CD4-positive, alpha-beta memory T cell (primary cell): ENCODE measurements around the gene WFIKKN1. TPM values are rescaled to one million over a fixed set of nuclear protein-coding genes. Genes with fewer than 3 reads are reported as not detected.

Experiments
- CTCF ChIA-PET: fragments of 350-600 bp; sonication (Branson Sonifier 250); formaldehyde crosslinking; loops from one replicate; lab custom pipeline; 2021; ENCODE audit warnings: inconsistent platforms; ENCODE audit not compliant: partially characterized antibody; lab: Charles Lee
- POLR2A ChIA-PET: fragments of 350-600 bp; sonication (Branson Sonifier 250); formaldehyde crosslinking; loops from one replicate; lab custom pipeline; 2021; ENCODE audit not compliant: partially characterized antibody; lab: Charles Lee
- DNase-seq, 5 donors: peaks; one replicate each; pipeline versions ENCODE4 v3.0.0 to v3.0.0-alpha.2; 2020 to 2022; ENCODE audit warnings: mixed read lengths in 1 of 5
- H3K27ac ChIP-seq: one replicate; pipeline ENCODE4 v1.7.0; 2013; ENCODE audit warnings: low read depth, low read length
- H3K27me3 ChIP-seq: 2 replicates; pipeline ENCODE4 v1.7.0; 2013; ENCODE audit warnings: mild to moderate bottlenecking, low read length, moderate library complexity; ENCODE audit not compliant: insufficient read depth
- H3K36me3 ChIP-seq: 2 replicates; pipeline ENCODE4 v1.7.0; 2013; ENCODE audit warnings: mild to moderate bottlenecking, low read length, moderate library complexity; ENCODE audit not compliant: insufficient read depth
- H3K4me1 ChIP-seq: 2 replicates; pipeline ENCODE4 v1.7.0; 2013; ENCODE audit warnings: mild to moderate bottlenecking, low read length, moderate library complexity; ENCODE audit not compliant: insufficient read depth
- H3K4me3 ChIP-seq, 2 donors: one replicate each; pipeline ENCODE4 v1.7.0; 2013; ENCODE audit warnings: low read length in 2 of 2, mild to moderate bottlenecking in 1 of 2
- H3K9me3 ChIP-seq, 2 donors: one replicate each; pipeline ENCODE4 v1.7.0; 2013; ENCODE audit warnings: low read length in 2 of 2, control low read depth in 1 of 2; ENCODE audit not compliant: control insufficient read depth in 1 of 2
- H3K27ac Mint-ChIP-seq, 7 donors: one replicate each; pipeline ENCODE4 v1.8.0; 2020 to 2021; ENCODE audit warnings: mixed read lengths in 7 of 7, mild to moderate bottlenecking in 6 of 7, inconsistent platforms in 3 of 7, moderate library complexity in 3 of 7
- H3K27me3 Mint-ChIP-seq, 2 donors: one replicate each; pipeline ENCODE4 v1.8.0; 2020 to 2021; ENCODE audit warnings: mixed read lengths in 2 of 2
- H3K36me3 Mint-ChIP-seq, 2 donors: one replicate each; pipeline ENCODE4 v1.8.0; 2020 to 2021; ENCODE audit warnings: mixed read lengths in 2 of 2, inconsistent platforms in 1 of 2, mild to moderate bottlenecking in 1 of 2
- H3K4me1 Mint-ChIP-seq, 4 donors: one replicate each; pipeline ENCODE4 v1.8.0; 2020 to 2021; ENCODE audit warnings: mixed read lengths in 4 of 4, mild to moderate bottlenecking in 1 of 4
- H3K4me3 Mint-ChIP-seq, 8 donors: one replicate each; pipeline ENCODE4 v1.8.0; 2020 to 2021; ENCODE audit warnings: mixed read lengths in 8 of 8, mild to moderate bottlenecking in 7 of 8, moderate library complexity in 6 of 8, inconsistent platforms in 3 of 8
- H3K9me3 Mint-ChIP-seq, 8 donors: one replicate each; pipeline ENCODE4 v1.8.0; 2020 to 2021; ENCODE audit warnings: mixed read lengths in 8 of 8, mild to moderate bottlenecking in 5 of 8, inconsistent platforms in 3 of 8, moderate library complexity in 1 of 8
- intact Hi-C: fragments of 100-400 bp; cut with micrococcal nuclease; formaldehyde crosslinking; loops from one replicate; pipeline ENCODE4 v1.15.1; 2023
- polyA plus RNA-seq, 2 donors: library from polyadenylated mRNA; unstranded; fragments of 300-500 nt; fragmentation: Illumina TruSeq; gene quantifications; one replicate each; pipeline ENCODE4 v1.2.3, GENCODE V29; 2021
- total RNA-seq, 2 experiments: library from RNA; stranded (reverse); gene quantifications; one replicate each; pipeline ENCODE4 v1.2.3, GENCODE V29; 2021

WFIKKN1 gene
- total and polyA plus RNA-seq, 4 experiments from 2014 or later: 0.09 to 0.86 (median 0.67) TPM; not detected in 1

DNA sequence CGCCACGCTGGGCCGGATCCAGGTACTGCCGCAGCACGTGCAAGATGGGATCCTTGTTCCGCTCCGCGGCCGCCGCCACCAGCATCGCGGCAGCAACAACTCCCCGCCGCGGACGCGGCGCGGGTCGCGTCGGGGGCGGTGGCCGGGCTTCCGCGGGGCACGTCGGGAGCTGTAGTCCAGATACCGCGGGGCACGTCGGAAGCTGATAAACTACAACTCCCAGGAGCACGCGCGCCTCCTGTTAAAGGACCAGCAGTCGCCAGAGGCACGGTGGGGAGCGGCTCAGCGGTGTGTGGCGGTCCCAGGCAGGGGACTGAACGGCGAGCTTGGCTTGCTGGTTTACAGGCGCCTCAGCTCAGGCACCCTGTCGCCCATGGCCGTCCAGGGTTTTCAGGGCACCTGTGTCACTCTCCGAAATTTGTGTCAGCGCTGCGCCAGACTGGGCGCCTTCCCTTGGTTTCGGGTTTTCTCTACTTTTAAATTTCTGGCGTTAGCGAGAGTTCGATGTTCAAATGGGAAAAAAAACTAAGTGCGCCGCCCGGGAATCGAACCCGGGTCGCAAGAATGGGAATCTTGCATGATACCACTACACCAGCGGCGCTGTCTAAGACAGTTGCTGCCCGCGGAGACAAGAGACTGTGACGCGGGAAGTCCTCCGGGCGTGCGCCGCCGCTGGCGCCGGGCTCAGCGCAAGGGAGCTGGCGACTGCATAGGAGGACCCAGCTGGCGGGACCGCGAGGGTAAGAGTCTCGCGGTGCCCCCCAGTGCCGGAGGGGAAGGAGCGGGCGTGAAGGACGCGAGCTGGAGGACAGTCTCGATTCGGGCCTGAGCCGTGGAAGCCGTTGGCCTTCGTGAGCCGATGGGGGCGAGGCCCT lies 5.7 kb downstream of the WFIKKN1 start, which contains the start of gene METTL26:
Gene METTL26 (minus strand): TSS at position 100 of the 875 bp plus-strand sequence. CDS start 15 bp downstream, at position 85.
- Histone ChIP-seq H3K36me3 (no peaks in the 10 kb centered on the region), H3K4me1 (peaks cover 21% of the 10 kb centered on the region), H3K9me3 (no peaks in the 10 kb centered on the region), H3K27ac (peak within 1 kb of the TSS; percentile 76), H3K4me3 (peak within 1 kb of the TSS; percentile 81 to 86), H3K27me3 (no peaks in the 10 kb centered on the region)
- intact Hi-C loops: loop anchor here (1.0 to 5.0 kb wide), 6 partner anchors 13 to 1336 kb away; partner anchors contain the start of genes RHOT2, TBL3 and WDR90
- peak; percentile 92 to 95 (median 93) for DNase-seq
- H3K27ac Mint-ChIP-seq: peak within 1 kb of the TSS; percentile 94 to 100 (median 99)
- peaks cover 0 to 7% of the 10 kb centered on the region in 2 donors for H3K36me3 Mint-ChIP-seq
- H3K27me3 Mint-ChIP-seq: peaks cover 0 to 3% of the 10 kb centered on the region in 2 donors
- peaks cover 0 to 10% (median 5%) of the 10 kb centered on the region in 4 donors for H3K4me1 Mint-ChIP-seq
- peak within 1 kb of the TSS; percentile 95 to 100 (median 98) for H3K4me3 Mint-ChIP-seq
- ChIA-PET POLR2A (interaction anchor here (0.6 to 3.5 kb wide), 29 partner anchors 10 to 1632 kb away, joined by 3 to 23 read pairs (median 5); partner anchors contain the start of genes CAPN15, CHTF18, JMJD8 and NHLRC4), CTCF (interaction anchor here (0.6 to 1.6 kb wide), 3 partner anchors 12 to 13 kb away, joined by 3 to 8 read pairs (median 3); no protein-coding TSS in a partner anchor)
- H3K9me3 Mint-ChIP-seq: peaks cover 0 to 7% (median 0%) of the 10 kb centered on the region in 8 donors

DNA sequence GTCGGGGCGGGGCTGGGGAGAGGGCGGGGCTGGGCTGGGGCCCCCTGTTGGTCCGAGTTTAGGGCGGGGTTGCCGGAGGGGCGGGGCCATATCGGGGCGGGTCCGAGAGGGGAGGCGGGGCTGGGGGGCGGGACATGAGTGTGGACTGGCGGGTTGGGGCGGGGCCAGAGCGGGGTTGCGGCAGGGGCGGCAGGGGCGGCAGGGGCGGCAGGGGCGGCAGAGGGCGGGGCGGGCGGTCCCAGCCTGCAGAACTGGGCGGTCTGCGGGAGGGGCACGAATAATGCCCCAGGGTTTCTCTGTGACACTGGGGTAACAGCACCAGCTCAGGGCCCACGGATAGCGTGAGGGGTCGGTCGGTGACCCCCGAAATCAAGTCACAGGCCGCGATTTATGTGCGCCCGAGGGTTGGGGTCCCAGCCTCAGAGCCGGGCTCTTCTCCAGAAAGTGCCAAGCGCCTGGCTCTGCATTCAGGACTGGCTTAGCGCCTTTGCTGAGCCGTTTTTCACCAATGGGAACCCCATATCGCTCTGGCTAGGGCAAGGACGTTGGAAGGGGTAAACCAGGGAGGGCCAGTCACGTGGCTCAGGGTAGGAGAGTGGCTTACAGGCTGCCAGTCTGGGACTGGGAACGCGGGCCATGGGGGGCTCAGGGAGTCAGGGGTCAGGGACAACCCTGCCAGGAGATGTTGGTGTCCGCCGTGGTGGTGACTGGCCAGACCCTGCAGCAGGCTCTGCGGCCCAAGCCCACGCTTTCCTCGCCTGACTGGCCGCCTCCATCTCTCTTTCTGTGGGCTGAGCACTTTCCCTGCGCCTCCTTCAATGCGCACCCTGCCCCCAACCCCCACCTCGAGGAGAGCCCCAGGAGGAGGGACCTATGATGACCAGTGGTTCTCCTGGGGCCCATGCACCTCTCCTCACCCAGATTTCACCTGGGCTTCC lies 6.6 kb downstream of the WFIKKN1 start:
- intact Hi-C loops: loop anchor here (2.0 to 5.0 kb wide), 2 partner anchors 41 to 1335 kb away; partner anchors contain the start of gene TBL3
- H3K9me3 Mint-ChIP-seq: peaks cover 0 to 7% (median 0%) of the 10 kb centered on the region in 8 donors
- peaks cover 0 to 10% (median 5%) of the 10 kb centered on the region in 4 donors for H3K4me1 Mint-ChIP-seq
- peak overlapping the region; percentile 95 to 100 (median 98) for H3K4me3 Mint-ChIP-seq
- Histone ChIP-seq H3K9me3 (no peaks in the 10 kb centered on the region), H3K27ac (peak overlapping the region; percentile 76), H3K4me1 (peaks cover 23% of the 10 kb centered on the region), H3K36me3 (no peaks in the 10 kb centered on the region), H3K27me3 (no peaks in the 10 kb centered on the region), H3K4me3 (peak overlapping the region; percentile 81 to 86)
- POLR2A ChIA-PET: interaction anchor here (0.7 to 3.5 kb wide), 23 partner anchors 9 to 1631 kb away, joined by 3 to 23 read pairs (median 7); partner anchors contain the start of genes CAPN15, CHTF18, JMJD8 and NHLRC4
- CTCF ChIA-PET: interaction anchor here (0.8 to 1.6 kb wide), 2 partner anchors 11 to 12 kb away, joined by 3 to 8 read pairs; no protein-coding TSS in a partner anchor
- H3K27me3 Mint-ChIP-seq: peaks cover 0 to 3% of the 10 kb centered on the region in 2 donors
- H3K36me3 Mint-ChIP-seq: peaks cover 0 to 7% of the 10 kb centered on the region in 2 donors
- H3K27ac Mint-ChIP-seq: peak overlapping the region; percentile 94 to 100 (median 99)
- peak in 1 of 5 donors; percentile 88 for DNase-seq

DNA sequence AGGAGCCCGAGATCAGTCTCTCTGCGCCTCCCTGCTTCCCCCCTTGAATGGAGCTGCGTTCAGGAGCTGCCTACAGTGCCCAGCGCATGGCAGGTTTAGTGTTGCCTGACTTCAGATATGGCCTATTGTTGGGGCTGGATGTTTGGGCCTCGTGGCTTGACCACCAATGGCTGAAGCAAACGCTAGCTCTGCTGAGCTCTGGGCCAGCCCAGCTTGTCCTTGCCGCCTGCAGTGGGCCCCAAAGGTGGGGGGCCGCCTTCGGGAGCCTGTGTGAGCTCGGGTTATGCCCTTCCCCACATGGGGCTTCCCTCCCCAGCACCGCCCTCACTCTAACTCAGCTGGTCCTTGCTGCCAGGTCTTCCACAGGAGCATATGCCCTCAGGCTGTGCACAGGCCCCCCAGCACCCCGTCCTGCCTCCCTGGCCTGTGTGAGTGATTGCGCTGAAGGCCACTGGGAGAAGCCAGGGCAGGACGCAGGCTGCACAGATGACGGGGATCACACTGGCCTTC lies 7.3 kb downstream of the WFIKKN1 start:
- H3K9me3 Mint-ChIP-seq: peaks cover 0 to 7% (median 0%) of the 10 kb centered on the region in 8 donors
- intact Hi-C loops: loop anchor here (5.0 kb wide), 1 partner anchor 1334 kb away; the partner anchor contains the start of gene TBL3

DNA sequence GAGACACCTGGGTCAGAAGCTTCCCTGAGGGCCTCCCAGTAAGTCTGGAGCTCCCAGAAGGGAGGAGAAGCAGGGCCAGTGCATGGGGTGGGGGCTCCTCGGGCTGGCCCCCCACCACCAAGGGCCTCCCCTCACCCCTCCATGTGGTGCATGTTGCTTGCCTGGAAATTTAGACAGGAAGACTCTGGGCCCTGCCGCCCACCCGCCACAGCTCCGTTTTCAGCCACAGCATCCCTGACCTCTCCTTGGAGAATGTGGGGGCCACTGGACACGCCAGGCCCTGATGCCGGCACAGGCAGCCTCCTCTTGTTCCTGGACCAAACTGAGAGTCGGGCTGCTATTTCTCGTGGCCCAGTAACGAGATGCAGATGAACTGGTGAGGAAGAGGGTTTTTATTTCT lies 8.1 kb downstream of the WFIKKN1 start:
- Mint-ChIP-seq H3K4me3 (peak overlapping the region in 2 of 8 donors; percentile 10 to 17), H3K36me3 (peaks cover 0 to 7% of the 10 kb centered on the region in 2 donors)
- POLR2A ChIA-PET: interaction anchor here (1.1 to 3.5 kb wide), 2 partner anchors 9 to 41 kb away, joined by 3 to 14 read pairs; partner anchors contain the start of gene STUB1

More for the DNA sequence above, 7.3 kb downstream of the WFIKKN1 start:
- H3K27ac ChIP-seq: no peak overlapping the region
- peaks cover 30% of the 10 kb centered on the region for H3K4me1 ChIP-seq
- DNase-seq: no peak
- H3K9me3 ChIP-seq: no peaks in the 10 kb centered on the region
- Mint-ChIP-seq H3K4me3 (peak overlapping the region in 3 of 8 donors; percentile 12 to 36 (median 22)), H3K4me1 (peaks cover 0 to 14% (median 5%) of the 10 kb centered on the region in 4 donors), H3K27me3 (peaks cover 0 to 3% of the 10 kb centered on the region in 2 donors), H3K36me3 (peaks cover 0 to 7% of the 10 kb centered on the region in 2 donors), H3K27ac (peak overlapping the region in 2 of 7 donors; percentile 70 to 100)
- no peaks in the 10 kb centered on the region for H3K36me3 ChIP-seq
- ChIA-PET CTCF (interaction anchor here (0.5 kb wide), 1 partner anchor 501 kb away, joined by 4 read pairs; no protein-coding TSS in a partner anchor), POLR2A (interaction anchor here (0.7 to 3.5 kb wide), 4 partner anchors 9 to 56 kb away, joined by 3 to 20 read pairs (median 8); partner anchors contain the start of gene STUB1)
- H3K4me3 ChIP-seq: no peak overlapping the region
- H3K27me3 ChIP-seq: no peaks in the 10 kb centered on the region

DNA sequence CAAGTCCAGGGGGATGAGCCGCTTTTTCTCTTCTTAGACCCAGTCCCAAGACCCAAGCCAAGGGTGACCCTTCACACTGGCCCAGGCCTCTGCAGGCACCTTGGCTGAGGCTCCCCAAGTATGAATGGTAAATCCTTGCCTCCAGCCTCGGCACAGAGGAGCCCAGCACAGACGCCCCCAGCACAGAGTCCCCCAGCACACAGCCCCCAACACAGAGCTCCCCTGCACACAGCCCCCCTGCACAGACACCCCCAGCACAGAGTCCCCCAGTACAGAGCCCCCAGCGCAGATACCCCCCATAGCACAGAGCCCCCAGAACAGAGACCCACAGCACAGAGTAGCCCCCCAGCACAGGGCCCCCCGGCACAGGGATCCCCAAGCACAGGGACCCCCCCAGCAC lies 9.8 kb downstream of the WFIKKN1 start:
- peaks cover 0 to 7% (median 0%) of the 10 kb centered on the region in 8 donors for H3K9me3 Mint-ChIP-seq
- H3K27ac Mint-ChIP-seq: peak overlapping the region in 2 of 7 donors; percentile 35 to 42
- H3K27me3 ChIP-seq: no peaks in the 10 kb centered on the region
- ChIA-PET POLR2A (no interaction called here), CTCF (no interaction called here)
- H3K36me3 Mint-ChIP-seq: peaks cover 0 to 7% of the 10 kb centered on the region in 2 donors
- intact Hi-C loops: no loop called here
- no peaks in the 10 kb centered on the region for H3K9me3 ChIP-seq
- H3K36me3 ChIP-seq: no peaks in the 10 kb centered on the region
- no peak overlapping the region for H3K4me3 ChIP-seq
- peaks cover 0 to 3% of the 10 kb centered on the region in 2 donors for H3K27me3 Mint-ChIP-seq
- peak overlapping the region; percentile 43 to 64 (median 54) for H3K4me3 Mint-ChIP-seq
- H3K4me1 ChIP-seq: peaks cover 22% of the 10 kb centered on the region
- H3K27ac ChIP-seq: no peak overlapping the region
- no peak for DNase-seq
- peaks cover 0 to 28% (median 5%) of the 10 kb centered on the region in 4 donors for H3K4me1 Mint-ChIP-seq

More for the DNA sequence above, 8.1 kb downstream of the WFIKKN1 start:
- Mint-ChIP-seq H3K27me3 (peaks cover 0 to 3% of the 10 kb centered on the region in 2 donors), H3K27ac (peak overlapping the region in 1 of 7 donors; percentile 71), H3K4me1 (peaks cover 0 to 18% (median 5%) of the 10 kb centered on the region in 4 donors), H3K9me3 (peaks cover 0 to 7% (median 0%) of the 10 kb centered on the region in 8 donors)
- no peak overlapping the region for H3K4me3 ChIP-seq
- H3K36me3 ChIP-seq: no peaks in the 10 kb centered on the region
- no peak for DNase-seq
- H3K4me1 ChIP-seq: peaks cover 33% of the 10 kb centered on the region
- no peaks in the 10 kb centered on the region for H3K27me3 ChIP-seq
- H3K27ac ChIP-seq: no peak overlapping the region
- intact Hi-C loops: loop anchor here (5.0 kb wide), 1 partner anchor 1333 kb away; the partner anchor contains the start of gene TBL3
- CTCF ChIA-PET: interaction anchor here (0.5 kb wide), 1 partner anchor 501 kb away, joined by 4 read pairs; no protein-coding TSS in a partner anchor
- H3K9me3 ChIP-seq: no peaks in the 10 kb centered on the region
